Measurements from ENCODE around the gene HS6ST3. TPM values are rescaled to one million over a fixed set of nuclear protein-coding genes. Genes with fewer than 3 reads are reported as not detected.

Gene HS6ST3
- total and polyA plus RNA-seq, 2 of the 13 experiments (the other 11 are each of a cell fraction or from before 2014, with no cell fraction given) = not detected

DNA sequence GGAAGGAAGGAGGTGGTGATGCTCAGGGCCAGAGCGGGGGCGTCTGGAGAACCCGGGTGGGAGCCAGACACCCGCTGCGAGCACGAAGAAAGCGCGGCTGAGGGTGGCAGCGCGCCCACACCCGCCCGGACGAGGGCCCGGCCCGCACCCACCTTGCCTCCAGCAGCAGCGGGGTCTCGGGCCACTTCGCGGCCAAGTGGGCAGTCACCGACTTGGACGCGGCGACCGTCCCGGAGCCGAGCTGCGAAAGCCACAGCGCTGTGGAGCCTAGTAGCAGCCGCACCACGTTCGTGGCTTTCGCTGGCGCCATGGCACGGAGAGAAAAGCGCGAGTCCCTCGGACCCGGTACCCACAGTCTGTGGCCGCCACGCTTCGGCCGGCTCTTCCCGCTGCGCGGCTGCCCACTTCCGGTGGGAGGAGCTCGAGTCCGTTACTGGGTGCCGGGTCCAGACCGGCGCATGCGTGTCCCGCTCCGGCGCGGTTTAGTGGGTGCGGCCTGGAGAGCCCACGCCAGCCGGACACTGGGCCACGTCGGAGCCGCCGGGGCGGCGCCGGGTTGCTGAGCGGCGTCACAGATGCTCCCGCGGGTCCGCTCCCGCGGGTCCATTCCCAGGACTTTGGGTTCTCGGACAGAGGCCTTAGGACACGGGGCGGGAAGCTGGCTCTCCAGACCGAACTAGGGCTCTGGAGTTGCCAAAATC is 36.8 kb upstream of the HS6ST3 start, which contains the start of gene UGGT2 (continued):
- TF ChIP-seq, protein P1, sequence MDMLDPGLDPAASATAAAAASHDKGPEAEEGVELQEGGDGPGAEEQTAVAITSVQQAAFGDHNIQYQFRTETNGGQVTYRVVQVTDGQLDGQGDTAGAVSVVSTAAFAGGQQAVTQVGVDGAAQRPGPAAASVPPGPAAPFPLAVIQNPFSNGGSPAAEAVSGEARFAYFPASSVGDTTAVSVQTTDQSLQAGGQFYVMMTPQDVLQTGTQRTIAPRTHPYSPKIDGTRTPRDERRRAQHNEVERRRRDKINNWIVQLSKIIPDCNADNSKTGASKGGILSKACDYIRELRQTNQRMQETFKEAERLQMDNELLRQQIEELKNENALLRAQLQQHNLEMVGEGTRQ (IDR thresholded peaks at IDR 0.05; ENCODE audit: low read depth, low read length) = no peak
- TF ChIP-seq, protein P1 (CRISPR knock-in tag; IDR thresholded peaks at IDR 0.05; ENCODE audit: borderline replicate concordance) = 0 out of 2 replicates have a peak, but pooled peaks have one; percentile 23
- TF ChIP-seq CREB1 (IDR thresholded peaks at IDR 0.05) = peak; percentile 65; the same call in 1 of the 2 replicates
- no peak for TF ChIP-seq CREB1 (CRISPR knock-in tag; IDR thresholded peaks at IDR 0.05)
- TF ChIP-seq SRY (CRISPR knock-in tag; IDR thresholded peaks at IDR 0.05) = peak; percentile 89
- TF ChIP-seq E2F1 (CRISPR knock-in tag; IDR thresholded peaks at IDR 0.05) = peak; percentile 50; the same call in 1 of the 2 replicates
- TF ChIP-seq CBX5 (CRISPR knock-in tag; IDR thresholded peaks at IDR 0.05; ENCODE audit: borderline replicate concordance) = peak; percentile 44; the same call in 1 of the 2 replicates
- TF ChIP-seq LRRFIP1 (CRISPR knock-in tag; conservative IDR thresholded peaks at IDR 0.05) = no peak
- peak; percentile 52 for TF ChIP-seq ZNF331 (CRISPR knock-in tag; IDR thresholded peaks at IDR 0.05)
- peak; percentile 67; the same call in 1 of the 2 replicates for TF ChIP-seq ZNF614 (CRISPR knock-in tag; IDR thresholded peaks at IDR 0.05; ENCODE audit: borderline replicate concordance)
- 0 out of 2 replicates have a peak, but pooled peaks have one; percentile 25 for TF ChIP-seq ZFP82 (CRISPR knock-in tag; IDR thresholded peaks at IDR 0.05; ENCODE audit: borderline replicate concordance)
- peak; percentile 93 for TF ChIP-seq MAX (IDR thresholded peaks at IDR 0.05)
- no peak for TF ChIP-seq DDIT3 (CRISPR knock-in tag; IDR thresholded peaks at IDR 0.05)
- 0 out of 2 replicates have a peak, but pooled peaks have one; percentile 71 for TF ChIP-seq POGK (CRISPR knock-in tag; conservative IDR thresholded peaks at IDR 0.05)
- peak; percentile 83; the same call in 1 of the 2 replicates for TF ChIP-seq ZNF788 (CRISPR knock-in tag; IDR thresholded peaks at IDR 0.05; ENCODE audit: borderline replicate concordance)
- TF ChIP-seq SMAD3 (CRISPR knock-in tag; IDR thresholded peaks at IDR 0.05) = 0 out of 2 replicates have a peak, but pooled peaks have one; percentile 3
- TF ChIP-seq, protein P2, sequence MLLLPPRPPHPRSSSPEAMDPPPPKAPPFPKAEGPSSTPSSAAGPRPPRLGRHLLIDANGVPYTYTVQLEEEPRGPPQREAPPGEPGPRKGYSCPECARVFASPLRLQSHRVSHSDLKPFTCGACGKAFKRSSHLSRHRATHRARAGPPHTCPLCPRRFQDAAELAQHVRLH (CRISPR knock-in tag; IDR thresholded peaks at IDR 0.05; ENCODE audit: borderline replicate concordance, low read depth) = peak; percentile 73; the same call in 1 of the 2 replicates
- TF ChIP-seq ZMYM2 (CRISPR knock-in tag; IDR thresholded peaks at IDR 0.05) = 0 out of 2 replicates have a peak, but pooled peaks have one; percentile 24
